HL-60 (cell line): ENCODE results near the gene JAKMIP1.

Experiments
- DNase-seq, 2 experiments: peaks; one replicate each; pipeline ENCODE4 v3.0.0-alpha.2; 2010 to 2020; ENCODE audit warnings: low read depth in 1 of 2, low spot score in 1 of 2
- H3K27ac ChIP-seq: fragments of 250-450 bp; sonication (Bioruptor Pico); replicated peaks from 2 replicates; pipeline ENCODE4 v1.5.1; 2020; ENCODE audit warnings: mild to moderate bottlenecking, moderate library complexity
- H3K27me3 ChIP-seq: fragments of 250-450 bp; sonication (Bioruptor Pico); 2 replicates; pipeline ENCODE4 v1.5.1; 2021; ENCODE audit warnings: mild to moderate bottlenecking, moderate library complexity; ENCODE audit not compliant: insufficient read depth, poor library complexity, severe bottlenecking
- H3K4me3 ChIP-seq: replicated peaks from 2 replicates; pipeline ENCODE4 v1.5.1; 2011; ENCODE audit warnings: mild to moderate bottlenecking, control low read depth, low read length; ENCODE audit not compliant: insufficient read depth
- GABPA ChIP-seq: IDR thresholded peaks from 2 replicates; pipeline ENCODE4 v1.6.1; 2012; ENCODE audit warnings: low read depth
- POLR2AphosphoS5 ChIP-seq: IDR thresholded peaks from 2 replicates; pipeline ENCODE4 v1.6.1; 2012; ENCODE audit warnings: low read depth
- SPI1 ChIP-seq: IDR thresholded peaks from 2 replicates; pipeline ENCODE4 v1.6.1; 2012; ENCODE audit warnings: low read depth, mild to moderate bottlenecking, borderline replicate concordance
- TF ChIP-seq, protein P1 (sequence below): IDR thresholded peaks from 2 replicates; pipeline ENCODE4 v1.6.1; 2012; ENCODE audit warnings: low read depth; ENCODE audit not compliant: insufficient replicate concordance
- TF ChIP-seq, protein P2 (sequence below): IDR thresholded peaks from one replicate; pipeline ENCODE4 v1.5.1; 2011; ENCODE audit warnings: low read length, control low read depth, inconsistent platforms; ENCODE audit not compliant: insufficient read depth

Gene JAKMIP1

DNA sequence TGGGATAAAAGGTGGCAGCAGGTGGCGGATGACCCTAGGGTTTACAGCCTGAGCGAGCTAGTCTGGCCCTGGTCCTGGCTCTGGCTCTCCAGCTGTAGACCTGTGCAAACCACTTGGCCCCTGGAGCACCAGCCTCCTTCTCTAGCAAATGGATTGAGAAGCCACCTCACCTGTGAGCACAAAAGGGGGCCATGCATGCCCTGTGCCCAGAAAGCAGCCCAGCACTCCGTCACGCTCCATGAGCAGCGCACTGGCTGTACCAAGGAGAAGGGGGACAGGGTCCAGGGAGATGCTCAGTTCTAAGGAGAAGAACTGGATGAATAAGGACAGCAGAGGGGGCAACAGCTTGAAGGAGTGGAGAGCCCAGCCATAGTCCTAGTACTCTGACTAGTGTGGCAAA lies 135.2 kb downstream of the JAKMIP1 start:
- no peak for DNase-seq
- Histone ChIP-seq H3K4me3 (no peak overlapping the region), H3K27ac (no peak overlapping the region), H3K27me3 (no peaks in the 10 kb centered on the region)
- TF ChIP-seq, protein P1, sequence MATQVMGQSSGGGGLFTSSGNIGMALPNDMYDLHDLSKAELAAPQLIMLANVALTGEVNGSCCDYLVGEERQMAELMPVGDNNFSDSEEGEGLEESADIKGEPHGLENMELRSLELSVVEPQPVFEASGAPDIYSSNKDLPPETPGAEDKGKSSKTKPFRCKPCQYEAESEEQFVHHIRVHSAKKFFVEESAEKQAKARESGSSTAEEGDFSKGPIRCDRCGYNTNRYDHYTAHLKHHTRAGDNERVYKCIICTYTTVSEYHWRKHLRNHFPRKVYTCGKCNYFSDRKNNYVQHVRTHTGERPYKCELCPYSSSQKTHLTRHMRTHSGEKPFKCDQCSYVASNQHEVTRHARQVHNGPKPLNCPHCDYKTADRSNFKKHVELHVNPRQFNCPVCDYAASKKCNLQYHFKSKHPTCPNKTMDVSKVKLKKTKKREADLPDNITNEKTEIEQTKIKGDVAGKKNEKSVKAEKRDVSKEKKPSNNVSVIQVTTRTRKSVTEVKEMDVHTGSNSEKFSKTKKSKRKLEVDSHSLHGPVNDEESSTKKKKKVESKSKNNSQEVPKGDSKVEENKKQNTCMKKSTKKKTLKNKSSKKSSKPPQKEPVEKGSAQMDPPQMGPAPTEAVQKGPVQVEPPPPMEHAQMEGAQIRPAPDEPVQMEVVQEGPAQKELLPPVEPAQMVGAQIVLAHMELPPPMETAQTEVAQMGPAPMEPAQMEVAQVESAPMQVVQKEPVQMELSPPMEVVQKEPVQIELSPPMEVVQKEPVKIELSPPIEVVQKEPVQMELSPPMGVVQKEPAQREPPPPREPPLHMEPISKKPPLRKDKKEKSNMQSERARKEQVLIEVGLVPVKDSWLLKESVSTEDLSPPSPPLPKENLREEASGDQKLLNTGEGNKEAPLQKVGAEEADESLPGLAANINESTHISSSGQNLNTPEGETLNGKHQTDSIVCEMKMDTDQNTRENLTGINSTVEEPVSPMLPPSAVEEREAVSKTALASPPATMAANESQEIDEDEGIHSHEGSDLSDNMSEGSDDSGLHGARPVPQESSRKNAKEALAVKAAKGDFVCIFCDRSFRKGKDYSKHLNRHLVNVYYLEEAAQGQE: no peak
- TF ChIP-seq GABPA (no peak), SPI1 (no peak), POLR2AphosphoS5 (no peak)
- TF ChIP-seq, protein P2, sequence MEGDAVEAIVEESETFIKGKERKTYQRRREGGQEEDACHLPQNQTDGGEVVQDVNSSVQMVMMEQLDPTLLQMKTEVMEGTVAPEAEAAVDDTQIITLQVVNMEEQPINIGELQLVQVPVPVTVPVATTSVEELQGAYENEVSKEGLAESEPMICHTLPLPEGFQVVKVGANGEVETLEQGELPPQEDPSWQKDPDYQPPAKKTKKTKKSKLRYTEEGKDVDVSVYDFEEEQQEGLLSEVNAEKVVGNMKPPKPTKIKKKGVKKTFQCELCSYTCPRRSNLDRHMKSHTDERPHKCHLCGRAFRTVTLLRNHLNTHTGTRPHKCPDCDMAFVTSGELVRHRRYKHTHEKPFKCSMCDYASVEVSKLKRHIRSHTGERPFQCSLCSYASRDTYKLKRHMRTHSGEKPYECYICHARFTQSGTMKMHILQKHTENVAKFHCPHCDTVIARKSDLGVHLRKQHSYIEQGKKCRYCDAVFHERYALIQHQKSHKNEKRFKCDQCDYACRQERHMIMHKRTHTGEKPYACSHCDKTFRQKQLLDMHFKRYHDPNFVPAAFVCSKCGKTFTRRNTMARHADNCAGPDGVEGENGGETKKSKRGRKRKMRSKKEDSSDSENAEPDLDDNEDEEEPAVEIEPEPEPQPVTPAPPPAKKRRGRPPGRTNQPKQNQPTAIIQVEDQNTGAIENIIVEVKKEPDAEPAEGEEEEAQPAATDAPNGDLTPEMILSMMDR: no peak

DNA sequence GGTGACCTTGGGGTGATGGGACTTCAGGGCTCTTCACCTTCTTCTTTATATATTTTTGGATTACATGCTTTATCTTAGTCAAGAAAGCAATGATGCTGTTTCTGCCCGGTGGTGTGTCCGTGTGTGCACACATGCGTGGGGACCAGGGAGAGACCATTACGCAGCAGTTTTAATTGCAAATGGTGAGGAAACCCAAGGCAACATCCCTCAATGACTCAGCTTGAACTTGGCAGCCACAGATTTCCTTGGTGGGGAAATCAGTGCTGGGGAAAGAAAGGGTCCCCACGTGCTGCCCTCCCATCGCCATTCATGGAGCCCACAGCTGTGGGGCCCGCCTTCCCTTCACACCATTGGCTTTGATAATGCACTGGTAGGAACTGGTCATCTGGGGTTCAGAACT lies 136.0 kb downstream of the JAKMIP1 start:
- DNase-seq: no peak
- Histone ChIP-seq H3K27ac (no peak overlapping the region), H3K27me3 (no peaks in the 10 kb centered on the region), H3K4me3 (no peak overlapping the region)
- TF ChIP-seq POLR2AphosphoS5 (no peak), GABPA (no peak)

DNA sequence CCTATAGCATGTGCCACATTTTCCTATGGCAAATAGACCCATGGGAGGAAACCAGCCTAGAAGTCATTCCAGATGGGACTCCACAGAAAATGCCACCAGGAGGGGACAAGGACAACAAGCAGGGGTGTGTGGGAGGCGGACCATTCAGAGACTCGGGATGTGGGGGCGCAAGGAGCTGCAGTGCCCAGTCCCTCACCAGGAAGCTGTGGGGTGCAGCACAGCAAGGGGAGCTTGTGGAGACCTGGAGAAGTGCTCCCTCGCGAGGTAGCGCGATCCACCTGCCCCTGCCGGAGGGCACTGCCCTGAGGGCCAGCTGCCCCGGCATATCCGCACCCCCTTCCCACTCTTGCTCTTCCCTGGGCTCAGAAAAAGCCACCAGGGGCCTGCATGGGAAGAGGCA lies 136.7 kb downstream of the JAKMIP1 start:
- Histone ChIP-seq H3K4me3 (no peak overlapping the region), H3K27ac (no peak overlapping the region), H3K27me3 (no peaks in the 10 kb centered on the region)
- DNase-seq: no peak
- TF ChIP-seq, protein P1: no peak
- no peak for TF ChIP-seq GABPA
- TF ChIP-seq POLR2AphosphoS5: no peak
- TF ChIP-seq, protein P2: no peak
- TF ChIP-seq SPI1: no peak

DNA sequence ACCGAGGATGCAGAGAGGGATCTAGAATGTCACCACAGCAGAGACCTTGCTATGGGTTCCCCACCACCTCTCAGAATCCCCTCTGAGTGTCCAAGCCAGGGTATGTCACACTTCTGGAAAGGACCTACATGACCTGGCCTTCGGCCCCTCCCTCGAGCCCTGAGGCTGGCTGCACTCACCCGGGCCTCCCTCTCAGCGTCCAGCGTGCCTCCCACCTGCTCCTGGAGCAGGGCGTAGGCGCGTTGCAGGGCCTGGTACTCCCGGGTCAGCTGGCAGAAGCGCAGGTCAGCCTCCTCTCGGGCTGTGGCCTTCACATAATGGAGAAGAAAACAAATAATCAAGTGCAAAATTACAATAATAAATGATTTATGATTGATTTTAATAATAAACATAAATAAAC lies 138.2 kb downstream of the JAKMIP1 start:
- no peak overlapping the region for H3K27ac ChIP-seq
- no peak for DNase-seq
- H3K27me3 ChIP-seq: no peaks in the 10 kb centered on the region
- H3K4me3 ChIP-seq: no peak overlapping the region
- TF ChIP-seq, protein P1: no peak
- TF ChIP-seq, protein P2: no peak
- TF ChIP-seq SPI1 (no peak), POLR2AphosphoS5 (no peak), GABPA (no peak)
